Lower leg skin (tissue), 4 donors: ENCODE results near the gene CCL5. TPM values are rescaled to one million over a fixed set of nuclear protein-coding genes. Genes with fewer than 3 reads are reported as not detected.

Source experiments
- DNase-seq, 2 donors: peaks; one replicate each; pipeline ENCODE4 v3.0.0-alpha.2; 2019; ENCODE audit warnings: low spot score in 2 of 2
- H3K4me3 ChIP-seq: fragments of 200-600 bp; sonication (generic); 2 replicates; pipeline ENCODE4 v1.5.1; 2017; ENCODE audit warnings: mild to moderate bottlenecking, low read depth; ENCODE audit not compliant: poor library complexity, severe bottlenecking
- CTCF ChIP-seq, 3 donors: fragments of 450-650 bp; IDR thresholded peaks; one replicate each; pipeline ENCODE4 v1.5.1; 2016; ENCODE audit warnings: antibody characterized with exemption in 3 of 3, mild to moderate bottlenecking in 3 of 3, moderate library complexity in 2 of 3
- POLR2A ChIP-seq, 2 donors: fragments of 450-650 bp; IDR thresholded peaks; one replicate each; pipeline ENCODE4 v1.6.1; 2016 to 2017; ENCODE audit warnings: antibody characterized with exemption in 2 of 2, mild to moderate bottlenecking in 1 of 2, moderate library complexity in 1 of 2
- WGBS, 2 donors: methylation state at CpG; one replicate each; pipeline ENCODE4 v1.1.5; 2018; 5-methylcytosine and 5-hydroxymethylcytosine counted together
- intact Hi-C: fragments of 100-400 bp; cut with DNase I; formaldehyde crosslinking; loops from one replicate; pipeline ENCODE4 v1.15.0; 2023; ENCODE audit warnings: low total_unique reads
- total RNA-seq, 4 donors: library from RNA; depleted of rRNA; stranded (reverse); fragments of >200 nt; gene quantifications; one replicate each; pipeline ENCODE4 v1.1.0, GENCODE V29; 2016

Gene CCL5
- total RNA-seq, 4 donors from 2014 or later = 0.91 to 2.2 (median 1.2) TPM

- intact Hi-C loops = no loop called here
- WGBS, 2 donors = 97 to 100% methylated on average over 1 of the region's 1 CpG
- DNase-seq = no peak
- no peak for TF ChIP-seq POLR2A (IDR thresholded peaks at IDR 0.05)
- no peak for TF ChIP-seq CTCF (IDR thresholded peaks at IDR 0.05)
- H3K4me3 ChIP-seq = no peak overlapping the region
These were observed 55.0 kb downstream of the CCL5 start for GRCh38 chr17:35825206-35825605.

Other genes with a start within 250 kb of the CCL5 start
- 1 to 10 TPM in 3 of 4 donors, under 1 TPM in 1; 0.66 to 2.4 (median 1.5) TPM for gene RASL10B, start 148.7 kb downstream of the CCL5 start, total RNA-seq
- gene GAS2L2, start 127.1 kb downstream of the CCL5 start, total RNA-seq = under 1 TPM in 1 of 4 donors, not detected in 3; 0.93 TPM
- not detected for gene C17orf50, start 119.5 kb downstream of the CCL5 start, total RNA-seq
- gene MMP28, start 84.7 kb downstream of the CCL5 start, total RNA-seq = 100 to 1,000 TPM in 1 of 4 donors, 10 to 100 TPM in 3; 62.5 to 115 (median 79.1) TPM
- gene TAF15, start 70.9 kb downstream of the CCL5 start, total RNA-seq = 10 to 100 TPM; 39.0 to 79.0 (median 60.0) TPM
- gene HEATR9, start 11.5 kb downstream of the CCL5 start, total RNA-seq = not detected
- not detected for gene RDM1, start 50.4 kb upstream of the CCL5 start, total RNA-seq
- gene LYZL6, start 63.4 kb upstream of the CCL5 start, total RNA-seq = not detected
- gene CCL16, start 101.1 kb upstream of the CCL5 start, total RNA-seq = under 1 TPM in 1 of 4 donors, not detected in 3; 0.39 TPM
- 10 to 100 TPM in 3 of 4 donors, 1 to 10 TPM in 1; 3.5 to 28.2 (median 17.3) TPM for gene CCL14, start 106.4 kb upstream of the CCL5 start, total RNA-seq
- gene CCL15, start 121.2 kb upstream of the CCL5 start, total RNA-seq = not detected
- gene CCL23, start 137.6 kb upstream of the CCL5 start, total RNA-seq = 10 to 100 TPM in 1 of 4 donors, 1 to 10 TPM in 1, under 1 TPM in 1, not detected in 1; 0.95 to 11.2 (median 3.9) TPM
- under 1 TPM in 1 of 4 donors, not detected in 3; 0.19 TPM for gene CCL18, start 183.9 kb upstream of the CCL5 start, total RNA-seq
- gene CCL3, start 209.8 kb upstream of the CCL5 start, total RNA-seq = 1 to 10 TPM in 1 of 4 donors, under 1 TPM in 1, not detected in 2; 0.79 to 2.9 TPM
- under 1 TPM in 3 of 4 donors, not detected in 1; 0.29 to 0.76 (median 0.61) TPM for gene CCL4, start 223.5 kb upstream of the CCL5 start, total RNA-seq